HT1080 (cell line): ENCODE data around the gene PALD1. TPM values are rescaled to one million over a fixed set of nuclear protein-coding genes. Genes with fewer than 3 reads are reported as not detected.

Source experiments
- DNase-seq: peaks from one replicate; pipeline ENCODE4 v3.0.0-alpha.2; 2015; ENCODE audit warnings: low read depth
- total RNA-seq: library from RNA; depleted of rRNA; stranded (reverse); fragments of >200 nt; shearing (Covaris generic); gene quantifications from 2 replicates; pipeline ENCODE4 v1.2.3, GENCODE V29; 2014

PALD1 gene
- total RNA-seq, 1 experiment from 2014 or later, result 1.8 TPM

GRCh38 chr10:70535001-70535400, 56.4 kb downstream of the PALD1 start:
- DNase-seq, result no peak

- no peak for DNase-seq
Observed at GRCh38 chr10:70535451-70535850, 56.9 kb downstream of the PALD1 start.

- no peak for DNase-seq
Observed at GRCh38 chr10:70536196-70536861, 57.8 kb downstream of the PALD1 start.

- no peak for DNase-seq
Observed at GRCh38 chr10:70537398-70538194, 59.0 kb downstream of the PALD1 start.

- DNase-seq, result no peak
Observed at GRCh38 chr10:70538195-70538520, 59.6 kb downstream of the PALD1 start.

GRCh38 chr10:70538731-70539338, 60.3 kb downstream of the PALD1 start:
- DNase-seq, result no peak

GRCh38 chr10:70539471-70539870, 60.9 kb downstream of the PALD1 start:
- DNase-seq, result no peak

GRCh38 chr10:70540089-70540788, 61.7 kb downstream of the PALD1 start:
- no peak for DNase-seq

GRCh38 chr10:70540789-70541360, 62.3 kb downstream of the PALD1 start:
- DNase-seq, result no peak

- DNase-seq, result no peak
Observed at GRCh38 chr10:70541736-70542564, 63.4 kb downstream of the PALD1 start.

GRCh38 chr10:70542565-70542938, 64.0 kb downstream of the PALD1 start:
- DNase-seq, result no peak

- no peak for DNase-seq
Observed at GRCh38 chr10:70543911-70544310, 65.3 kb downstream of the PALD1 start.

- no peak for DNase-seq
Observed at GRCh38 chr10:70544431-70545340, 66.1 kb downstream of the PALD1 start.

- no peak for DNase-seq
Observed at GRCh38 chr10:70546584-70546983, 68.0 kb downstream of the PALD1 start.

- no peak for DNase-seq
Observed at GRCh38 chr10:70549351-70549961, 70.9 kb downstream of the PALD1 start.

GRCh38 chr10:70549962-70550458, 71.4 kb downstream of the PALD1 start:
- DNase-seq, result peak; percentile 57

- no peak for DNase-seq
Observed at GRCh38 chr10:70550459-70550858, 71.9 kb downstream of the PALD1 start.

- no peak for DNase-seq
Observed at GRCh38 chr10:70551466-70551865, 72.9 kb downstream of the PALD1 start.

- DNase-seq, result no peak
Observed at GRCh38 chr10:70551971-70552422, 73.4 kb downstream of the PALD1 start.
